ENCODE results near the gene RGS17. TPM values are rescaled to one million over a fixed set of nuclear protein-coding genes. Genes with fewer than 3 reads are reported as not detected.
A peak's percentile ranks its signal among the peaks of the same experiment; 100 is the strongest.
"Not testable (repeated sequence)": the region's sequence is repeated elsewhere in the genome, so short reads cannot be mapped to it uniquely, and the experiment has no call there.

The RGS17 gene
- total RNA-seq, 1 donor from 2014 or later: 0.26 TPM

- ATAC-seq (no peak), DNase-seq (no peak)
- H3K4me1 ChIP-seq: no peaks in the 10 kb centered on the region
- no peaks in the 10 kb centered on the region for H3K27me3 ChIP-seq
- H3K9me3 ChIP-seq: no peaks in the 10 kb centered on the region
- no peak overlapping the region for H3K4me3 ChIP-seq
- H3K36me3 ChIP-seq: no peaks in the 10 kb centered on the region
- intact Hi-C loops (cut with DNase I): no loop called here
- no peak for TF ChIP-seq CTCF (IDR thresholded peaks at IDR 0.05)
- H3K27ac ChIP-seq: no peak overlapping the region
These were observed 15.3 kb upstream of the RGS17 start for GRCh38 chr6:153146413-153146812.

- TF ChIP-seq CTCF (IDR thresholded peaks at IDR 0.05): no peak
These were observed 14.5 kb upstream of the RGS17 start for GRCh38 chr6:153145591-153145990.

GRCh38 chr6:153143200-153143599 lies 12.1 kb upstream of the RGS17 start:
- intact Hi-C loops (cut with DNase I): no loop called here
- H3K4me1 ChIP-seq: no peaks in the 10 kb centered on the region
- H3K36me3 ChIP-seq: no peaks in the 10 kb centered on the region
- H3K9me3 ChIP-seq: no peaks in the 10 kb centered on the region
- DNase-seq (no peak), ATAC-seq (no peak)
- no peak overlapping the region for H3K4me3 ChIP-seq
- H3K27me3 ChIP-seq: no peaks in the 10 kb centered on the region
- H3K27ac ChIP-seq: no peak overlapping the region
- TF ChIP-seq CTCF (IDR thresholded peaks at IDR 0.05): no peak

More at GRCh38 chr6:153145591-153145990, 14.5 kb upstream of the RGS17 start:
- no peaks in the 10 kb centered on the region for H3K27me3 ChIP-seq
- intact Hi-C loops (cut with DNase I): no loop called here
- no peaks in the 10 kb centered on the region for H3K4me1 ChIP-seq
- no peak for ATAC-seq
- no peaks in the 10 kb centered on the region for H3K9me3 ChIP-seq
- no peak overlapping the region for H3K27ac ChIP-seq
- DNase-seq: peak; percentile 34
- no peaks in the 10 kb centered on the region for H3K36me3 ChIP-seq
- H3K4me3 ChIP-seq: no peak overlapping the region

GRCh38 chr6:153140299-153140698 lies 9.2 kb upstream of the RGS17 start:
- Histone ChIP-seq H3K36me3 (no peaks in the 10 kb centered on the region), H3K4me3 (no peak overlapping the region), H3K27me3 (no peaks in the 10 kb centered on the region), H3K4me1 (no peaks in the 10 kb centered on the region), H3K27ac (no peak overlapping the region), H3K9me3 (no peaks in the 10 kb centered on the region)
- intact Hi-C loops (cut with DNase I): no loop called here
- TF ChIP-seq CTCF (IDR thresholded peaks at IDR 0.05): no peak
- ATAC-seq: no peak
- no peak for DNase-seq

GRCh38 chr6:153138930-153139329 lies 7.8 kb upstream of the RGS17 start:
- Histone ChIP-seq H3K9me3 (no peaks in the 10 kb centered on the region), H3K4me1 (no peaks in the 10 kb centered on the region), H3K27me3 (no peaks in the 10 kb centered on the region), H3K4me3 (no peak overlapping the region), H3K27ac (no peak overlapping the region), H3K36me3 (no peaks in the 10 kb centered on the region)
- intact Hi-C loops (cut with DNase I): no loop called here
- DNase-seq: no peak
- no peak for ATAC-seq
- TF ChIP-seq CTCF (IDR thresholded peaks at IDR 0.05): no peak

- intact Hi-C loops (cut with DNase I): no loop called here
- Histone ChIP-seq H3K9me3 (no peaks in the 10 kb centered on the region), H3K27ac (no peak overlapping the region), H3K36me3 (no peaks in the 10 kb centered on the region), H3K27me3 (no peaks in the 10 kb centered on the region), H3K4me3 (no peak overlapping the region), H3K4me1 (peaks cover under 1% of the 10 kb centered on the region)
- ATAC-seq (no peak), DNase-seq (no peak)
- TF ChIP-seq CTCF (IDR thresholded peaks at IDR 0.05): no peak
These were observed 4.6 kb upstream of the RGS17 start for GRCh38 chr6:153135681-153136080.

GRCh38 chr6:153133667-153134066 lies 2.6 kb upstream of the RGS17 start:
- H3K4me3 ChIP-seq; intact Hi-C loops (cut with DNase I); H3K27ac ChIP-seq; H3K9me3 ChIP-seq; H3K36me3 ChIP-seq; ATAC-seq: not testable (repeated sequence)
- Histone ChIP-seq H3K27me3 (peaks cover 16% of the 10 kb centered on the region), H3K4me1 (peaks cover 16% of the 10 kb centered on the region)
- DNase-seq: peak; percentile 55
